NT2/D1 (cell line): Measurements from ENCODE around the gene DTWD2.

Source experiments
- DNase-seq: peaks from one replicate; pipeline ENCODE4 v3.0.0-alpha.2; 2011; ENCODE audit warnings: low read depth, low spot score
- H3K27me3 ChIP-seq: 2 replicates; pipeline ENCODE4 v1.6.0; 2011; ENCODE audit warnings: mild to moderate bottlenecking; ENCODE audit not compliant: insufficient read length, insufficient read depth
- H3K36me3 ChIP-seq: 2 replicates; pipeline ENCODE4 v1.6.1; 2011; ENCODE audit warnings: mild to moderate bottlenecking, low read length, mixed read lengths; ENCODE audit not compliant: insufficient read depth, insufficient read length
- H3K4me1 ChIP-seq: 2 replicates; pipeline ENCODE4 v1.5.1; 2011; ENCODE audit not compliant: insufficient read depth, insufficient read length
- H3K4me3 ChIP-seq: 2 replicates; pipeline ENCODE4 v1.5.1; 2011; ENCODE audit warnings: low read depth; ENCODE audit not compliant: insufficient read length
- H3K9ac ChIP-seq: 2 replicates; pipeline ENCODE4 v1.6.0; 2011; ENCODE audit warnings: low read depth; ENCODE audit not compliant: insufficient read length
- H3K9me3 ChIP-seq: 2 replicates; pipeline ENCODE4 v1.5.1; 2011; ENCODE audit warnings: mild to moderate bottlenecking, low read length; ENCODE audit not compliant: insufficient read depth
- SUZ12 ChIP-seq: IDR thresholded peaks from 2 replicates; pipeline ENCODE4 v1.6.1; 2011; ENCODE audit not compliant: insufficient read length, insufficient read depth; ENCODE audit errors: extremely low read depth
- YY1 ChIP-seq: IDR thresholded peaks from 2 replicates; pipeline ENCODE4 v1.6.1; 2011; ENCODE audit not compliant: insufficient read length, insufficient read depth
- ZNF274 ChIP-seq: IDR thresholded peaks from 2 replicates; pipeline ENCODE4 v1.6.1; 2011; ENCODE audit warnings: mild to moderate bottlenecking, low read depth, low read length

The DTWD2 gene

DNA sequence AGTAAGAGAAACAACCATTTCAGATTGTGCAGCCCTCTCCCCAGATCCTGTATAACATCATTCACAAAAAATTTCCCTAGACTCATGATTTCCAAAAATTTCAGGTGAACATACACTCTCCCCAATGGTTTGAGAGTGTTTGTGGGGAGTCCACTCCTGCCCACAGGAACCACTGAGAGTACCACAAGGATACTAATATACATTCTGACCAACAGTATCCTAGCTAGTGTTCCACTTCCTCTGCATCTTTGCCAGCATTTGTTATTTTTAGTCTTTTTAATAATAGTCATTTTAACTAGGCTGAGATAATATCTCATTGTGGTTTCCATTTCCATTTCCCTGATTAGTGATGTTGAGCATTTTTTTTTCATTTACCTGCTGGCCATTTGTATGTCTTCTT, 155.4 kb downstream of the DTWD2 start:
- Histone ChIP-seq H3K4me1 (no peaks in the 10 kb centered on the region), H3K9me3 (no peaks in the 10 kb centered on the region), H3K36me3 (peaks cover 2% of the 10 kb centered on the region), H3K9ac (no peak overlapping the region), H3K27me3 (no peaks in the 10 kb centered on the region), H3K4me3 (no peak overlapping the region)
- DNase-seq, result no peak
- TF ChIP-seq ZNF274 (no peak), SUZ12 (no peak), YY1 (no peak)

- no peaks in the 10 kb centered on the region for H3K27me3 ChIP-seq
- no peaks in the 10 kb centered on the region for H3K9me3 ChIP-seq
- DNase-seq, result no peak
- H3K36me3 ChIP-seq, result no peaks in the 10 kb centered on the region
- no peak overlapping the region for H3K9ac ChIP-seq
- TF ChIP-seq SUZ12, result no peak
- no peak overlapping the region for H3K4me3 ChIP-seq
- no peaks in the 10 kb centered on the region for H3K4me1 ChIP-seq
Observed at GRCh38 chr5:118825226-118825625, 163.1 kb downstream of the DTWD2 start.

GRCh38 chr5:118818604-118819003, 169.7 kb downstream of the DTWD2 start:
- Histone ChIP-seq H3K9ac (no peak overlapping the region), H3K36me3 (no peaks in the 10 kb centered on the region), H3K4me1 (no peaks in the 10 kb centered on the region), H3K4me3 (no peak overlapping the region), H3K9me3 (no peaks in the 10 kb centered on the region), H3K27me3 (no peaks in the 10 kb centered on the region)
- DNase-seq, result no peak
- TF ChIP-seq ZNF274 (no peak), YY1 (no peak), SUZ12 (no peak)

DNA sequence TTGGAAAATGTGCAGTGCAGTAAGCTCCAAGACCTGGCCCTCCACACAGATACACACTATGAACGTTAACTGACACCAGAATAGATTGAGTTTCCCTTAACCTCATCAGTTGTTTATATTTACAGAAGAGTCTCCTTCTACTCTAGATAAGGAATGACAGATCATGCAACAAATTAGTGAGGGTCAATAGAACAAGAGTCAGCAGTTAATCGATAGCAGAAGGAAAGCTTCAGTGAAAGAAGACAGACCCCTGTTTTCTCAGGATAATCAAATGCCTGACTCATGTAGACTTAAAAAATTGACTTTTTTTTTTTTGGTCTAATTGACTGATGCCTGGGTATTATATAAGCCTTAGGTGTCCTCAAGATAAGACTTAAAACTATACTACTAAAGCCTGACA, 179.9 kb downstream of the DTWD2 start:
- H3K9me3 ChIP-seq, result no peaks in the 10 kb centered on the region; the same call in none of the 2 replicates
- H3K4me1 ChIP-seq, result no peaks in the 10 kb centered on the region
- no peak for DNase-seq
- no peaks in the 10 kb centered on the region for H3K36me3 ChIP-seq
- no peak overlapping the region for H3K9ac ChIP-seq
- TF ChIP-seq YY1, result no peak
- TF ChIP-seq SUZ12, result no peak
- no peak for TF ChIP-seq ZNF274
- no peaks in the 10 kb centered on the region for H3K27me3 ChIP-seq
- H3K4me3 ChIP-seq, result no peak overlapping the region

DNA sequence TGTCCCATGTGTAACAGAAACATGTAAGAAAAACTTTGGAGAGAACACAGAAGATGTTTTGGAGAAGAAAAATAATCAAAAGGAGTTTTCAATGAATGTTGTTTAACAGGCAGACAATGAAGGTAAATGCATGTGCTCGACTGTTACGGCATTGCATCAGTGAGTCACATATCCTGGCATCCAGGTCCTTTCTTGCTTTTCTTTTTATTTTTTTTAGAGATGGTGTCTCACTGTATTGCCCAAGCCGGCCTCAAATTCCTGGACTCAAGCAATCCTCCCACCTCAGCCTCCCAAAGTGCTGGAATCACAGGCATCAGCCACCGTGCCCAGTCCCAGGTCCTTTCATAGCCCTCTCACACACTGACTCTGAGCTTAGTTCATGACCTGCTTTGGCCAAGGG, 181.8 kb downstream of the DTWD2 start:
- DNase-seq, result no peak
- H3K9me3 ChIP-seq, result no peaks in the 10 kb centered on the region; the same call in none of the 2 replicates
- TF ChIP-seq SUZ12 (no peak), YY1 (no peak), ZNF274 (no peak)
- no peaks in the 10 kb centered on the region for H3K4me1 ChIP-seq
- no peak overlapping the region for H3K4me3 ChIP-seq
- H3K9ac ChIP-seq, result no peak overlapping the region
- H3K36me3 ChIP-seq, result no peaks in the 10 kb centered on the region
- H3K27me3 ChIP-seq, result no peaks in the 10 kb centered on the region

DNA sequence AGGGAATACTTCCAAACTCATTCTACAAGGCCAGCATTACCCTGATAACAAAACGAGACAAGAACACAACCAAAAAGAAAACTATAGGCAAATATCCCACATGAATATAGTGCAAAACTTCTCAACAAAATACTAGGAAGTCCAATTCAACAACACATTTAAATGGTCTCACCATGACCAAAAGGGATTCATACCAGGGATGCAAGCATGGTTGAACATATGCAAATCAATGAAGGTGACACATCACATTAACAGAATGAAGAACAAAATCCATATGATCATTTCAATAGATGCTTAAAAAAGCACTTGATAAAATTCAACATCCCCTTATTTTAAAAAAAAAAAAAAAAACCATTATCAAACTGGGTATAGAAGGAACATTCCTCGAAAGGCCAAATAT, 186.0 kb downstream of the DTWD2 start:
- Histone ChIP-seq H3K9ac (no peak overlapping the region), H3K4me1 (no peaks in the 10 kb centered on the region), H3K27me3 (no peaks in the 10 kb centered on the region), H3K9me3 (no peaks in the 10 kb centered on the region), H3K36me3 (no peaks in the 10 kb centered on the region), H3K4me3 (no peak overlapping the region)
- DNase-seq, result no peak
- TF ChIP-seq SUZ12, result no peak
- no peak for TF ChIP-seq YY1
- TF ChIP-seq ZNF274, result no peak

DNA sequence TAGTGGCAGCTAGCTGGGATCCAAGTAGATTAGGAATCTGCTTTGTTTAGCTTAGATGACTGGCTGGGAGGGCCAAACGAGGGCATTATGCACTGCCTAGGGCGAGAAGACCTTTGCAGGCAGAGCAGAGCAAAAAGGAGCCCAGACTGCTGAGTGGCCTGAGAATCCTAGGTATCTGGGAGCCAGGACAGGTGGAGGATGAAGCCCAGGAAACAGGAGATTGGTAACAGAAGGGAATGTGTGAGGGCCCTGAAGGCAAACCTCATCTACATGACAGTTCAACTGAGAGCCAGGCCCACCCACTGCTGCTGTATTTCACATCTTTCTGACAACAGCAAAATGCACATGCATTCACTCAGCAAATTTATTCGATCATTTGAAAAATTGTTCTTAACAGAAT, 192.3 kb downstream of the DTWD2 start:
- no peaks in the 10 kb centered on the region for H3K9me3 ChIP-seq
- H3K4me1 ChIP-seq, result no peaks in the 10 kb centered on the region
- H3K9ac ChIP-seq, result no peak overlapping the region
- H3K27me3 ChIP-seq, result no peaks in the 10 kb centered on the region
- no peak for TF ChIP-seq ZNF274
- no peak for TF ChIP-seq SUZ12
- no peak for TF ChIP-seq YY1
- H3K36me3 ChIP-seq, result no peaks in the 10 kb centered on the region
- H3K4me3 ChIP-seq, result no peak overlapping the region
- peak; percentile 52 for DNase-seq

- H3K4me1 ChIP-seq, result no peaks in the 10 kb centered on the region
- no peaks in the 10 kb centered on the region for H3K9me3 ChIP-seq
- H3K27me3 ChIP-seq, result no peaks in the 10 kb centered on the region
- no peaks in the 10 kb centered on the region for H3K36me3 ChIP-seq
- no peak overlapping the region for H3K4me3 ChIP-seq
- no peak overlapping the region for H3K9ac ChIP-seq
- no peak for DNase-seq
- TF ChIP-seq ZNF274 (no peak), YY1 (no peak), SUZ12 (no peak)
Observed at GRCh38 chr5:118794281-118794680, 194.1 kb downstream of the DTWD2 start.
